Stimulated activated CD4-positive, alpha-beta T cell treated with anti-CD3 and anti-CD28 coated beads, Interleukin-15, amount 100 ng/mL, for 24 hours (primary cell): ENCODE measurements around the gene ARHGAP45.

Experiments
- DNase-seq: peaks from one replicate; pipeline ENCODE4 v3.0.0-alpha.2; 2020

ARHGAP45 gene

GRCh38 chr19:1133471-1133929 lies 66.5 kb downstream of the ARHGAP45 start:
- peak; percentile 85 for DNase-seq

DNA sequence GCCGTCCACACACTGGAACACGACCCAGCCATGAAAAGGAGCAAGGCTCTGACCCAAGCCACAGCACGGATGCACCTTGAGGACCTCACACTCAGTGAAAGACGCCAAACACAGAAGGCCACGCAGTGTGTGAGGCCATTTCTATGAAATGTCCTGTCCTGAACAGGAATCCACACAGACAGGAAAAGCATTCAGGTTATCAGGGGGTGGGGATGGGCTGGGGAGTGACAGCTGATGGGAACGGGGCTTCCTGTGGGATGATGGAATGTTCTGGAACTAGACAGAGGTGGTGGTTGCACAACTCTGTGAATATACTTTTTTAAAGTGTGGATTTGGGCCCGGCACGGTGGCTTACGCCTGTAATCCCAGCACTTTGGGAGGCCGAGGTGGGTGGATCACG lies 67.5 kb downstream of the ARHGAP45 start:
- DNase-seq, result no peak

- DNase-seq, result no peak
Measured at GRCh38 chr19:1135454-1135853, 68.5 kb downstream of the ARHGAP45 start.

- no peak for DNase-seq
Measured at GRCh38 chr19:1136201-1136600, 69.2 kb downstream of the ARHGAP45 start.
